Stimulated activated CD4-positive, alpha-beta T cell treated with anti-CD3 and anti-CD28 coated beads, Interleukin-12 subunit alpha, Interleukin-12 subunit beta, amount 100 ng/mL, for 48 hours (primary cell): ENCODE data around the gene MYRF.

Experiments used
- DNase-seq, 3 donors: peaks; one replicate each; pipeline ENCODE4 v3.0.0-alpha.2; 2020; ENCODE audit warnings: low read depth in 2 of 3, low spot score in 1 of 3

Gene MYRF

GRCh38 chr11:61793083-61793828, 40.8 kb downstream of the MYRF start:
- no peak for DNase-seq

- DNase-seq = no peak
Observed at GRCh38 chr11:61793829-61794204, 41.4 kb downstream of the MYRF start.

- DNase-seq = no peak
Observed at GRCh38 chr11:61794579-61794978, 42.1 kb downstream of the MYRF start.

GRCh38 chr11:61795459-61795858, 43.0 kb downstream of the MYRF start:
- no peak for DNase-seq

- DNase-seq = no peak
Observed at GRCh38 chr11:61795876-61796526, 43.6 kb downstream of the MYRF start.

GRCh38 chr11:61797263-61797944, 45.0 kb downstream of the MYRF start:
- peak in 2 of 3 donors; percentile 41 to 60 for DNase-seq

GRCh38 chr11:61799665-61800284, 47.3 kb downstream of the MYRF start:
- no peak for DNase-seq

GRCh38 chr11:61800331-61801281, 48.2 kb downstream of the MYRF start:
- no peak for DNase-seq

- no peak for DNase-seq
Observed at GRCh38 chr11:61802605-61803004, 50.2 kb downstream of the MYRF start.

GRCh38 chr11:61803889-61804647, 51.6 kb downstream of the MYRF start:
- no peak for DNase-seq

GRCh38 chr11:61805146-61805545, 52.7 kb downstream of the MYRF start:
- DNase-seq = no peak

GRCh38 chr11:61806785-61807184, 54.3 kb downstream of the MYRF start:
- no peak for DNase-seq

GRCh38 chr11:61810671-61811175, 58.3 kb downstream of the MYRF start:
- DNase-seq = no peak

- DNase-seq = no peak
Observed at GRCh38 chr11:61811831-61812230, 59.4 kb downstream of the MYRF start.

- no peak for DNase-seq
Observed at GRCh38 chr11:61812736-61813411, 60.4 kb downstream of the MYRF start.

GRCh38 chr11:61814247-61814957, 62.0 kb downstream of the MYRF start:
- DNase-seq = peak in 1 of 3 donors; percentile 12

- DNase-seq = peak in 2 of 3 donors; percentile 21 to 58
Observed at GRCh38 chr11:61814958-61815789, 62.7 kb downstream of the MYRF start.
